Measurements from ENCODE around the gene MACROD2. TPM values are rescaled to one million over a fixed set of nuclear protein-coding genes. Genes with fewer than 3 reads are reported as not detected.
"Not testable (repeated sequence)": the region's sequence is repeated elsewhere in the genome, so short reads cannot be mapped to it uniquely, and the experiment has no call there.

The MACROD2 gene
- total RNA-seq, 1 donor from 2014 or later, result not detected

GRCh38 chr20:14245368-14245970, 250.2 kb downstream of the MACROD2 start:
- DNase-seq (ENCODE audit: low spot score), result no peak
- Mint-ChIP-seq H3K27ac (no peak overlapping the region), H3K4me3 (ENCODE audit: low read depth) (no peak overlapping the region), H3K27me3 (ENCODE audit: low read depth) (no peaks in the 10 kb centered on the region), H3K9me3 (peaks cover 14% of the 10 kb centered on the region), H3K36me3 (ENCODE audit: low read depth) (no peaks in the 10 kb centered on the region), H3K4me1 (ENCODE audit: low read depth) (no peaks in the 10 kb centered on the region)
- intact Hi-C loops (cut with micrococcal nuclease), result no loop called here

- intact Hi-C loops (cut with micrococcal nuclease), result no loop called here
- Mint-ChIP-seq H3K36me3 (ENCODE audit: low read depth) (no peaks in the 10 kb centered on the region), H3K27me3 (ENCODE audit: low read depth) (no peaks in the 10 kb centered on the region), H3K4me1 (ENCODE audit: low read depth) (no peaks in the 10 kb centered on the region), H3K27ac (no peak overlapping the region), H3K9me3 (peaks cover 26% of the 10 kb centered on the region), H3K4me3 (ENCODE audit: low read depth) (no peak overlapping the region)
- no peak for DNase-seq (ENCODE audit: low spot score)
Observed at GRCh38 chr20:14259689-14260088, 264.4 kb downstream of the MACROD2 start.

- Mint-ChIP-seq H3K27me3 (ENCODE audit: low read depth) (no peaks in the 10 kb centered on the region), H3K4me1 (ENCODE audit: low read depth) (no peaks in the 10 kb centered on the region), H3K4me3 (ENCODE audit: low read depth) (no peak overlapping the region), H3K9me3 (peaks cover 30% of the 10 kb centered on the region), H3K36me3 (ENCODE audit: low read depth) (no peaks in the 10 kb centered on the region), H3K27ac (no peak overlapping the region)
- DNase-seq (ENCODE audit: low spot score), result no peak
- intact Hi-C loops (cut with micrococcal nuclease), result no loop called here
Observed at GRCh38 chr20:14260367-14260766, 265.1 kb downstream of the MACROD2 start.

- Mint-ChIP-seq H3K4me1 (ENCODE audit: low read depth) (no peaks in the 10 kb centered on the region), H3K36me3 (ENCODE audit: low read depth) (no peaks in the 10 kb centered on the region), H3K27ac (no peak overlapping the region), H3K27me3 (ENCODE audit: low read depth) (no peaks in the 10 kb centered on the region), H3K4me3 (ENCODE audit: low read depth) (no peak overlapping the region), H3K9me3 (peaks cover 24% of the 10 kb centered on the region)
- intact Hi-C loops (cut with micrococcal nuclease), result no loop called here
- no peak for DNase-seq (ENCODE audit: low spot score)
Observed at GRCh38 chr20:14264869-14265268, 269.6 kb downstream of the MACROD2 start.

GRCh38 chr20:14266246-14266645, 270.9 kb downstream of the MACROD2 start:
- no peaks in the 10 kb centered on the region for H3K36me3 Mint-ChIP-seq (ENCODE audit: low read depth)
- H3K27me3 Mint-ChIP-seq (ENCODE audit: low read depth), result no peaks in the 10 kb centered on the region
- no peak for DNase-seq (ENCODE audit: low spot score)
- H3K9me3 Mint-ChIP-seq, result peaks cover 19% of the 10 kb centered on the region
- no peak overlapping the region for H3K27ac Mint-ChIP-seq
- no peaks in the 10 kb centered on the region for H3K4me1 Mint-ChIP-seq (ENCODE audit: low read depth)
- intact Hi-C loops (cut with micrococcal nuclease), result no loop called here
- H3K4me3 Mint-ChIP-seq (ENCODE audit: low read depth), result no peak overlapping the region

- H3K4me3 Mint-ChIP-seq (ENCODE audit: low read depth); H3K27ac Mint-ChIP-seq; H3K9me3 Mint-ChIP-seq; H3K27me3 Mint-ChIP-seq (ENCODE audit: low read depth); intact Hi-C loops (cut with micrococcal nuclease); H3K4me1 Mint-ChIP-seq (ENCODE audit: low read depth); H3K36me3 Mint-ChIP-seq (ENCODE audit: low read depth); DNase-seq (ENCODE audit: low spot score): not testable (repeated sequence)
Observed at GRCh38 chr20:14270751-14271150, 275.4 kb downstream of the MACROD2 start.

- Mint-ChIP-seq H3K36me3 (ENCODE audit: low read depth) (no peaks in the 10 kb centered on the region), H3K9me3 (peaks cover 24% of the 10 kb centered on the region), H3K4me1 (ENCODE audit: low read depth) (no peaks in the 10 kb centered on the region), H3K27me3 (ENCODE audit: low read depth) (no peaks in the 10 kb centered on the region), H3K4me3 (ENCODE audit: low read depth) (no peak overlapping the region), H3K27ac (no peak overlapping the region)
- intact Hi-C loops (cut with micrococcal nuclease), result no loop called here
- DNase-seq (ENCODE audit: low spot score), result no peak
Observed at GRCh38 chr20:14282140-14282539, 286.8 kb downstream of the MACROD2 start.

GRCh38 chr20:14284443-14284842, 289.1 kb downstream of the MACROD2 start:
- DNase-seq (ENCODE audit: low spot score), result no peak
- no peaks in the 10 kb centered on the region for H3K36me3 Mint-ChIP-seq (ENCODE audit: low read depth)
- H3K4me1 Mint-ChIP-seq (ENCODE audit: low read depth), result no peaks in the 10 kb centered on the region
- no peak overlapping the region for H3K4me3 Mint-ChIP-seq (ENCODE audit: low read depth)
- no peak overlapping the region for H3K27ac Mint-ChIP-seq
- H3K9me3 Mint-ChIP-seq, result peaks cover 14% of the 10 kb centered on the region
- H3K27me3 Mint-ChIP-seq (ENCODE audit: low read depth), result no peaks in the 10 kb centered on the region
- intact Hi-C loops (cut with micrococcal nuclease), result no loop called here

GRCh38 chr20:14288341-14289330, 293.3 kb downstream of the MACROD2 start:
- Mint-ChIP-seq H3K9me3 (peaks cover 18% of the 10 kb centered on the region), H3K27ac (no peak overlapping the region), H3K4me1 (ENCODE audit: low read depth) (no peaks in the 10 kb centered on the region), H3K4me3 (ENCODE audit: low read depth) (no peak overlapping the region), H3K36me3 (ENCODE audit: low read depth) (no peaks in the 10 kb centered on the region), H3K27me3 (ENCODE audit: low read depth) (no peaks in the 10 kb centered on the region)
- DNase-seq (ENCODE audit: low spot score), result no peak
- intact Hi-C loops (cut with micrococcal nuclease), result no loop called here

GRCh38 chr20:14291502-14291901, 296.2 kb downstream of the MACROD2 start:
- Mint-ChIP-seq H3K9me3 (peaks cover 18% of the 10 kb centered on the region), H3K4me3 (ENCODE audit: low read depth) (no peak overlapping the region), H3K4me1 (ENCODE audit: low read depth) (no peaks in the 10 kb centered on the region), H3K36me3 (ENCODE audit: low read depth) (no peaks in the 10 kb centered on the region), H3K27me3 (ENCODE audit: low read depth) (no peaks in the 10 kb centered on the region), H3K27ac (no peak overlapping the region)
- intact Hi-C loops (cut with micrococcal nuclease), result no loop called here
- DNase-seq (ENCODE audit: low spot score), result no peak

GRCh38 chr20:14295238-14295637, 299.9 kb downstream of the MACROD2 start:
- H3K9me3 Mint-ChIP-seq, result peaks cover 24% of the 10 kb centered on the region
- H3K4me3 Mint-ChIP-seq (ENCODE audit: low read depth), result no peak overlapping the region
- intact Hi-C loops (cut with micrococcal nuclease), result no loop called here
- no peak overlapping the region for H3K27ac Mint-ChIP-seq
- no peaks in the 10 kb centered on the region for H3K27me3 Mint-ChIP-seq (ENCODE audit: low read depth)
- no peaks in the 10 kb centered on the region for H3K4me1 Mint-ChIP-seq (ENCODE audit: low read depth)
- H3K36me3 Mint-ChIP-seq (ENCODE audit: low read depth), result no peaks in the 10 kb centered on the region
- DNase-seq (ENCODE audit: low spot score), result no peak

GRCh38 chr20:14295770-14296309, 300.5 kb downstream of the MACROD2 start:
- intact Hi-C loops (cut with micrococcal nuclease), result no loop called here
- Mint-ChIP-seq H3K4me1 (ENCODE audit: low read depth) (no peaks in the 10 kb centered on the region), H3K4me3 (ENCODE audit: low read depth) (no peak overlapping the region), H3K27ac (no peak overlapping the region), H3K36me3 (ENCODE audit: low read depth) (no peaks in the 10 kb centered on the region), H3K9me3 (peaks cover 24% of the 10 kb centered on the region), H3K27me3 (ENCODE audit: low read depth) (no peaks in the 10 kb centered on the region)
- DNase-seq (ENCODE audit: low spot score), result no peak

GRCh38 chr20:14299831-14300230, 304.5 kb downstream of the MACROD2 start:
- Mint-ChIP-seq H3K27ac (no peak overlapping the region), H3K27me3 (ENCODE audit: low read depth) (no peaks in the 10 kb centered on the region), H3K9me3 (peaks cover 19% of the 10 kb centered on the region), H3K4me1 (ENCODE audit: low read depth) (no peaks in the 10 kb centered on the region), H3K36me3 (ENCODE audit: low read depth) (no peaks in the 10 kb centered on the region), H3K4me3 (ENCODE audit: low read depth) (no peak overlapping the region)
- DNase-seq (ENCODE audit: low spot score), result no peak
- intact Hi-C loops (cut with micrococcal nuclease), result no loop called here

Data from activated T-helper 2 cell treated with anti-CD3 and anti-CD28 coated beads, Interferon-gamma antibody, Interleukin-2, Interleukin-4, amounts not matched to agents 10 μg/mL and 5 μg/mL and 100 μg/mL, durations not matched to agents 14 hours and 24 hours and 36 hours (primary cell).